Measurements from ENCODE around the gene ODC1. TPM values are rescaled to one million over a fixed set of nuclear protein-coding genes. Genes with fewer than 3 reads are reported as not detected.

Gene ODC1
- total and polyA plus RNA-seq, 2 of the 4 experiments (the other 2 are of a cell fraction), result 117 to 204 TPM

- DNase-seq (no peak), ATAC-seq (ENCODE audit: low read depth) (no peak)
- Histone ChIP-seq H3K4ac (ENCODE audit: low read depth, low read length) (no peak overlapping the region), H3K27me3 (ENCODE audit: control insufficient read depth, insufficient read depth, low read length) (no peaks in the 10 kb centered on the region), H3K23ac (ENCODE audit: low read depth, low read length) (no peak overlapping the region), H2BK5ac (ENCODE audit: low read depth, low read length, poor library complexity, severe bottlenecking) (no peak overlapping the region), H4K20me1 (ENCODE audit: insufficient read depth, low read length) (peaks cover 5% of the 10 kb centered on the region; the same call in 1 of the 2 replicates), H2BK20ac (ENCODE audit: low read depth, low read length) (no peak overlapping the region), H3K56ac (ENCODE audit: extremely low read depth, insufficient read depth, low read length) (no peak overlapping the region), H3K18ac (ENCODE audit: low read depth, low read length) (no peak overlapping the region), H4K91ac (ENCODE audit: insufficient read depth, low read depth, low read length) (no peak overlapping the region), H3K9me1 (ENCODE audit: insufficient read depth, low read length) (peaks cover 5% of the 10 kb centered on the region), H3K79me1 (ENCODE audit: low read depth in 1 of 2, low read length in 2 of 2) (no peaks in the 10 kb centered on the region; a peak in 1 of 4 replicates), H2AK9ac (replicated peaks; ENCODE audit: low read depth, low read length, poor library complexity) (no peak overlapping the region), H3K9me3 (ENCODE audit: control insufficient read depth, insufficient read depth, low read length) (no peaks in the 10 kb centered on the region), H3K9ac (ENCODE audit: low read depth, low read length) (no peak overlapping the region), H3K4me1 (ENCODE audit: control insufficient read depth, insufficient read depth, low read length) (no peaks in the 10 kb centered on the region), H3K27ac (ENCODE audit: insufficient read depth, low read length) (no peak overlapping the region), H2BK120ac (ENCODE audit: low read depth, low read length) (no peak overlapping the region), H2AK5ac (ENCODE audit: low read depth, low read length) (no peak overlapping the region), H3K4me3 (ENCODE audit: insufficient read depth, low read depth, low read length) (no peak overlapping the region), H3K14ac (replicated peaks; ENCODE audit: low read depth, low read length) (no peak overlapping the region), H2AFZ (replicated peaks; ENCODE audit: low read length, poor library complexity) (no peak overlapping the region), H4K5ac (ENCODE audit: low read depth, low read length) (no peak overlapping the region), H2BK15ac (ENCODE audit: low read depth, low read length) (no peak overlapping the region), H3K36me3 (ENCODE audit: control insufficient read depth, insufficient read depth, low read length) (peaks cover 22% of the 10 kb centered on the region), H4K8ac (ENCODE audit: low read depth in 2 of 2, low read length in 2 of 2) (no peak overlapping the region), H3K4me2 (ENCODE audit: low read depth, low read length) (no peak overlapping the region)
- dilution Hi-C loops (cut with HindIII; ENCODE audit: low sequenced_read_pairs, unreplicated experiment) (no loop called here), intact Hi-C loops (cut with micrococcal nuclease) (no loop called here), in situ Hi-C loops (cut with MboI; ENCODE audit: low sequenced_read_pairs) (no loop called here)
- ChIA-PET POLR2A (ENCODE audit: unreplicated experiment) (no interaction called here), CTCF (interaction anchor here (1.5 kb wide), 1 partner anchor 366 kb away, joined by 5 read pairs; no protein-coding TSS in a partner anchor)
- no TSS peak for BruUV-seq (replicated peaks)
- WGBS, 2 experiments (ENCODE audit: extremely low coverage in 2 of 2, insufficient read length in 1 of 2), result 80% methylated on average over 1 of the region's 9 CpGs; no CpG with 5 or more reads in 1 of the 2 experiments
- TF ChIP-seq CHD1 (IDR thresholded peaks at IDR 0.05; ENCODE audit: low read depth, low read length) (no peak), USF2 (IDR thresholded peaks at IDR 0.05; ENCODE audit: low read depth, low read length) (no peak), BHLHE40 (IDR thresholded peaks at IDR 0.05; ENCODE audit: low read depth, low read length) (no peak), FOS (IDR thresholded peaks at IDR 0.05; ENCODE audit: low read depth, low read length) (no peak), RFX5 (IDR thresholded peaks at IDR 0.05; ENCODE audit: low read depth, low read length) (no peak), NFE2L2 (IDR thresholded peaks at IDR 0.05; ENCODE audit: low read depth, low read length) (no peak), CEBPB (IDR thresholded peaks at IDR 0.05; ENCODE audit: low read depth, low read length) (no peak), MAFK (IDR thresholded peaks at IDR 0.05; ENCODE audit: low read depth, low read length) (no peak), MAZ (IDR thresholded peaks at IDR 0.05; ENCODE audit: borderline replicate concordance, low read depth, low read length) (no peak), CTCF (conservative IDR thresholded peaks at IDR 0.05; ENCODE audit: low read depth, low read length) (no peak)
Observed at GRCh38 chr2:10437806-10438205, 10.3 kb downstream of the ODC1 start.

Measured in IMR-90 (cell line).